OCI-M2 (cell line): Measurements from ENCODE around the gene RGS3.

ENCODE experiments used
- DNase-seq: peaks from one replicate; lab custom pipeline; 2025; ENCODE audit not compliant: unreplicated experiment; lab: John Stamatoyannopoulos, UW

Gene RGS3

DNA sequence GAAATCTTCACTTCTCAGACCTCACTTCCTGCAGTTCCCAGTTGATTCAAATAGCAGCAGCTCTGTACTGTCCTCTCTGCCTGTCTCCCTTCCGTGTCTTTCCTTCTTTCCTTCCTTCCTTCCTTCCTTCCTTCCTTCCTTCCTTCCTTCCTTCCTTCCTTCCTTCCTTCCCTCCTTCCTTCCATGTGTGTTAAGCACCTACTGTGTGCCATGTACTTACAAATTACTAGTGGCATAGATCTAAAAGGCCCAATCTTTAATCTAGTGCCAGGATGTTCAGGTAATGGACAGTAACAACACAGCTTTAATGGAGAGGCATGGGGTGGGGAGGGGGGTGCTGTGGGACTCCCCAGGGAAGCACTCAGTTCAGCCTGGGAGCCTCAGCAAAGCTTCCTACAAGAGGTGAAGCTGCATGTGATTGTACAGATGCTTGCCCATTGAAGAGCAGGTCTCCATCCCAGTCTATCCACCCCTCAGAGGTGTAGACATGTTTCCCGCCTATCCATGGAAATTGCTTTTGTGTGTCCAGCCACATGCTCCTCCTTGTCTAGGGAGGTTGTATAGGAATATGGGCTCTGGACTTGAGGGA lies 106.0 kb downstream of the RGS3 start:
- DNase-seq = no peak

DNA sequence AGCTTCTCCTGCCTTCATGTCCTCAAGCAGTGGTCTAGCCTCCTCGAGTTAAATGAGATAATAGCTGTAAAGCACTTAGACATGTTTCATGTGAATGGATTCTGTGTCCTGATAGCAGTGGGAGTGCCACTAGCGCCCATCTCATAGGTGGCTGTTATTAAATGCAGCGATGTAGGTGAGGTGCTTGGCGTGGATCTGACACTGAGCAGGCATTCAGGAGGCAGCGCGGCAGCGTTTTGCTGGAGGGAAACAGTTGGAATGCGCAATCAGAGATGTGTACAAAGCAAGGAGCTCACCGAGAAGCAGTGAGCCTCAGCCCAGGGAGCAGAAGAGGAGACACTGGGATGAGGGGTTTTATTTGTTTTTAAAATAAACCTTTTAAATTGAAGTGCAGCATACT lies 106.6 kb downstream of the RGS3 start:
- DNase-seq = no peak

DNA sequence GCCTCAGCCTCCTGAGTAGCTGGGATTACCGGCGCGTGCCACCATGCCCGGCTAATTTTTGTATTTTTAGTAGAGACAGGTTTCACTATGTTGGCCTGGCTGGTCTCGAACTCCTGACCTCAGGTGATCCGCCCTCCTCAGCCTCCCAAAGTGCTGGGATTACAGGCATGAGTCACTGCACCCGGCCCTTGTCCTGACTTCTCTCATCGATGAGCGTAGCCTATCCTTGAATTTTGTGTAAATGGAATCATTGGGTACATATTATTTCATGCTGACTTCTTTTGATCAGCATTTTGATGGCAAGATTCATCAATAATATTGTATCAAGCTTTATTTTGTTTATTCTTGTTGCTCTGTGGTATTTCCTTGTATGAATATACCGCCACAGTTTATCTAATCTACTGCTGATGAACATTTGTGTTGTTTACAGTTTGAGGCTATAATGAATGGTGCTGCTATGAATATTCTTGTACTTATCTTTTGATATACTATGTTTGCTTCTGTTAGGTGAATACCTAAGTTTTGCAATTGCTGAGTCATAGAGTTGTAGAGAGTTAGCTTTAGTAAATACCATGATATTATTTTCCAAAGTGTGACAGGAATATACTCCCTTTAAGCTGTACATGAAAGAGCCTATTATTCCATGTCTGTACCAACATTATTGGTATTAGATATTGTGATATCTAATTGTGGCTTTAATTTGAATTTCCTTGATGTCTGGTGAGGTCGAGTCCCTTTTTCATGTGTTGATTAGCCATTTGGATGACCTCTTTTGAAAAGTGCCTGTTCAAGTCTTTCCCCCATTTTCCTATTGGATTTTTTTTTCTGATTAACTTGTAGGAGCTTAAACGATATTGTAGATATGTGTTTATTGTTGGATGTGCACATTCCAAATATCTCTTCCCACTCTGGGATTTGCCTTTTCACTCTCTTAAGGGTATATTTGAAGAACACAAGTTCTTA lies 107.5 kb downstream of the RGS3 start:
- no peak for DNase-seq

DNA sequence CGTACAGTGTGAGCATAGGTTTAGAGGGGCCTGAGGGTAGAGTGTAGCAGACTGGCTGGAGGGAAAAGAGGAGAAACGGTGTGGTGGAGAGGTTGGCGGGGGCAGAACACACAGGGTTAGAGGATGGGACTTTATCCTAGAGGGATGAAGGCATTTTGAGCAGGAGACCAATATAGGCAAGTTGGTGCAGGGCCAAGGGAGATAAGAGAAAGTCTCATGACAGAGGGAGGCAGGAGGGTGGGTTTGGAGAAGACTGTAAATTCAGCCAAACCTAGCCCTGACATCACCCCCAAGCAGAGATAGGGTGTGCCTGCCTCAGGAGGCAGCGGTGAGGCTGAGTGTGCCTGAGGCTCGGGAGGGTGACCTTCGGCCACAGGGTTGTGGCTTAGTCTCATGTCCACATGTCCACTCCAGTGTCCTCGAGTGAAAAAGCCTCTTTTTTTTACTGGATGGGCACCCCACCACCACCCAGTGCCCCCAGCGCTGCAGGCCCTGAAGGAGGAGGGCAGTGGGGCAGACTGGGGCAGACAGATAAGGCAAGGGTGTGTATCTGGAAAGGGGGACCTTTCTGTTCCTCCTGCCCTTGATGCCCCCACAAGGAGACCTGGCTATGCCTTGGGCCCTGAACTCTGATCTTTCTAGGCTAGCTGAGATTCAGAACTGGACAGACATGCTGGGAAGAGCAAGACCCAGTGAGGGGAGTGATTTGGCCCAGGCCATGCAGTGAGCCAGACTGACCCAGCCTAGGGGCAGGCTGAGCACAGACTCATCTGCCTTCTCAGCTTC lies 108.7 kb downstream of the RGS3 start:
- DNase-seq = no peak

DNA sequence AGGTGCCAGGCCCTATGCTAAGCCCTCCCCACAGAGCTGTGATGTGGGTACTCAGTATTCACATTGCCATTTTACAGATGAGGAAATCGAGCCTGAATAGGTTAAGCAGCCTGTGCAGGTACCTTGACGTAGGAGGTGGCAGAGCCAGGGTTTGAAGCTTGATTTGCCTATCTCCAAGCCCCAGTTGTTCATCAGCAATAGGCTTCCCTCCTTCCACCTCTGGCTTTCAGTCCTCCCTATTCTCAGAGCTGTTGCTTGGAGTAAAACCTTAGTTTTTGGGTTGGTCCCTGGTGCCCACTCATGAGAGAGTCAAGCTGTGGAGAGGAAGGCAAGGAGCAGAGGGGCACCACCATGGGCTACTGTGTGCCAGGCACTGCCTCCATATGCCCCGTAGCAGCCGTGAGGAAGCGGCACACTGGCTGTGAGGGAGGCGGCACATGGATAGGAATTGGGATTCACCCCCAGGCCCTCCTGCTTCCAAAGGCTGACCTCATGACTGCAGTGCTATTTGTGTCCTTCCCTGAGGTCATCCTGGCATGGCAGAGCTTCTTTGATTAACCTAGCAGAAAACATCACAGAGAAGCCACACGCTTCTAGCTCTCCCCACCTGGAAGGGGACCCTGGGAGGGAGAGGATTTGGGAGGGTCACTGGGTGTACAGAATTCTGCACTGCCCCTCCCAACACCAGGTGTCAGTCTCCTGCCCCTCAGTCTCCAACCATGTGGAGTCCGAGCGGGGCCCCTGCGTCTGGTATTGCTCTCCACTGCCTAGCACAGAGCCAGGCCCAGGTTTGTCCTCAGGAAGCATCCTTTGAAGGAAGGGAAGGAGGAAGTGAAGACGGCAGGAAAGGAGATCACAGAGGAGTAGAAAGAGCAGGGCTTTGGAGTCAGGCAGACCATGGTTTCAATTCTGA lies 109.8 kb downstream of the RGS3 start:
- DNase-seq = no peak

DNA sequence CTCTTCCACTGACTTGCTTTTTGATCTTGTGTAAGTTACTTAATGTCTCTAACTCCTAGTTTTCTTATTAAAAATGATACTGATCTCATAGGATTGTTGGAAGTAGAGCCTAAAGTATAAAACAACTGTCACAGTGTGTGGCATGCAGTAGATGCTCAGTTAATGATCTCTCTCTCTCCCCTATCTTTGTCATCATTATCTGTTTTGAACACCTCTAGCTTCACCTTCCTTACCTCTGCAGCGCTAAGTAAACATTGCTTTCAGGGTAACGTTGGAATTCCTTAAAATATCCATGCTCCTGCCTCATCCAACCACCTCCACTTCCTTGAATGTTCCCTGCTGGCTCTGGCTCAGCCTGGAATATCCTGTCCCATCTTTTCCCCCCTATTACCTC lies 110.4 kb downstream of the RGS3 start:
- DNase-seq = no peak

DNA sequence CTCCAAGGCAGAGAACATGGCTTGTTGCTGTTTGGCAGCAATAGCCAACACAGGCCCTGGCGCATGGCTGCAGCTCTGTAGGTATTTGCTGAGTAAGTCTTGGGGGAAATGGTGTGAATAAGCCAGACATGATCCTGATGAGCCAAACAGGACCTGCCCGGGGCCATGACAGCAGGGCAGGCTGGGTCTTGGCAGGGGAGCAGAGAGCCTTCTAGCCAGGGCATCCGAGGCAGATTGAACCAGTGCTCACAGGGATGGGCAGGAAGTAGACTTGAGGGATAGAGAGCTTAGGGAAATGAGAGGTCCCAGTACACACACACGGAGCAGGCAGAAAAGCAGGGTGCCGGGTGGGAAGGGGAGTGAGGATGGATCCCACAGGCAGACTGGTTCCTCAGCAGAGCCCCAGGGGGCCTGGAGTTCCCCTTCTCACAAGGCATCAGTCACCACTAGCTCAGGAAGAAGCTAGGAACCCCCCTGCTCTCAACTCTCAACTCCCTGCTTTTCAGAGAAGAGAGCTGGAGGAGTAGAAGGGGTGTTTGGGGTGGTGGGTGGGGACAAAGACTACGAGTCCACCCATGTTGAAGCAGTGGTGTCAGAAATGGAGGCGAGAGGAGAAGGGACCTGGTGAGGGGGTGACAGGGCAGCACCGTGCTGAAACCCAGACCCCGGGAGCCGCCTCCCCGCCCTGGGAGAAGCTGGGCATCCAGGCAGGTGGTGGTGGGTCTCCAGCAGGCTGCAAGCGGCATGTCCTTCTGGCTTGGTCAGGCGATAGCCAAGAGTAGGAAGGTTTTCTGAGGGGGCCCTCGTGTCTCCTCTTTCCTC lies 111.1 kb downstream of the RGS3 start:
- DNase-seq = no peak

DNA sequence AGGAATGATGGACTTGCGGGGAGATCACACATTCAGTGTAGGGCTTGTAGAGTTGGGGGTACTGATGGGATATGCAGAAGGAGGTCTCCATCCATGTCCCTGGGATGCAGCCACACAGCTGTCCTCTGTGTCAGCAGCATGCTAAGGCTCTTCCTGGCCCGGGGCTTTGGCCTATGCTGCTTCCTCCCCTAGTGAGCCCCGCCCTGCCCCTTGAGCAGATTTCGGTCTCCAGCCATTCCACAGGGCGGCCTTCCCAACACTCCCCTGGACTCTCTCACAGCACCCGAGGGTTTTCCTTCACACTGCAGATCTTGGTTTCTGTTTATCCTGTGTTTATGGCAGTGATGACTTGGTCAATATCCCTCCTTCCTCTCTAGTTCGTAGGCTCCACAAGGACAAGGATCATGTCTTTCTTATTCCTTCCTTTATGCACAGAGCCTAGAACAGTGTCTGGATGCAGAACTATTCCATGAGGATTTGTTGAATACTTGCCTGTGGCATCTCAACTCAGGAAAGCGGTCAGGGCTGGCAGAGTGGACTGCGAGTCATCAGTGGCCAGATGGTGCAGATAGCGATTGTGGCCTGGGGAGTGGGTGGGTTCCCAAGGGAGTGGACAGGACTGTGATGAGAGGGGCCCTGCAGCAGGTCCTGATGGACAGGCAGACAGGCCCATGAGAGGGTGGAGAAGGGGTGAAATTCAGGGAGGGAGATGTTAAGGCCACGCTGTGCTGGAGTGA lies 114.2 kb downstream of the RGS3 start:
- no peak for DNase-seq

DNA sequence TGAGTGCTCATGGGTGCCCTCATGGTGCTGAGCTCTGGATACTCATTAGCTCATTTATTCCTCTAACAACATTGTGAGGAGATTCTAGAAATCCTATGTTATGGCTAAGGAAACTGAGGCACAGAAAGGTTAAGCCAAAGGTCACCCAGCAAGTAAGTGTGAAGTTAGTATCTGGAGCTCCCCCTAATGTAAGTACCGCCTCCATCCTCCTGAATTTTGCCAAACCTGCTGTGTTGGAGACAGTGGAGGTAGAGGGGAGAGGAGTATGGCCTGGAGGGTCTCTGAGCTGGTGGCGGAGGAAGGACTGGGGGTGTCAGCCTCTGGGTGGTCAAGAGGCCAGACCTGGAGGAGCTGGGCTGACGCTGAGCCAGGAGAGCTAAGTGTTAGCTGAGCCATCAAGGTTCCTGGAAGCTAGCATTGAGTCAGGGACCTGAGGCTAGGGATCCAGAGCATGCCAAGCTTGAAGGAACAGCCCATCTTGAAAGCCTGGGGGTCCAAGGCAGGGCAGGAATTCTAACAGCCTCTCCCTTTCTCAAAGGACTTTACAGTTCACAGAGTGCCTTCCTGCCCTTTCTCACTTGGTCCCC lies 114.8 kb downstream of the RGS3 start:
- no peak for DNase-seq

DNA sequence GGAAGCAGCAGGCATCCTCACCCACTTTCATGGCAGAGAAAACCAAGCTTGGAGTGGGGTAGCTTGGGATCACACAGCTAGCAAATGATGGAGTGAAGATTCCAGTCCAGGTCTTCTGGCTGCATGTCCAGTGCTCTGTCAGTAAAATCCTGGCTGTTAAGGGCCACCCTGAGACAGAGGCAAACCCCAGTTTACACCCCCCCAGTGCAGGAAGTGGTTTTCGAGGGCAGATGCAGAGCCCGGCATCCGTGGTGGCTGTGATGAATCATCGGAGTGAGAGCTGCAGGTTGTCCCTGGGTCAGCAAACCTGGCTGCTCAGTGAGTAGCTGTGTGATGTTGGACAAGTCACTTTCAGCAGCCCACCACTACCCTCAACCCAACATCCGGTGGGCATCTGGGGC lies 115.4 kb downstream of the RGS3 start:
- no peak for DNase-seq

DNA sequence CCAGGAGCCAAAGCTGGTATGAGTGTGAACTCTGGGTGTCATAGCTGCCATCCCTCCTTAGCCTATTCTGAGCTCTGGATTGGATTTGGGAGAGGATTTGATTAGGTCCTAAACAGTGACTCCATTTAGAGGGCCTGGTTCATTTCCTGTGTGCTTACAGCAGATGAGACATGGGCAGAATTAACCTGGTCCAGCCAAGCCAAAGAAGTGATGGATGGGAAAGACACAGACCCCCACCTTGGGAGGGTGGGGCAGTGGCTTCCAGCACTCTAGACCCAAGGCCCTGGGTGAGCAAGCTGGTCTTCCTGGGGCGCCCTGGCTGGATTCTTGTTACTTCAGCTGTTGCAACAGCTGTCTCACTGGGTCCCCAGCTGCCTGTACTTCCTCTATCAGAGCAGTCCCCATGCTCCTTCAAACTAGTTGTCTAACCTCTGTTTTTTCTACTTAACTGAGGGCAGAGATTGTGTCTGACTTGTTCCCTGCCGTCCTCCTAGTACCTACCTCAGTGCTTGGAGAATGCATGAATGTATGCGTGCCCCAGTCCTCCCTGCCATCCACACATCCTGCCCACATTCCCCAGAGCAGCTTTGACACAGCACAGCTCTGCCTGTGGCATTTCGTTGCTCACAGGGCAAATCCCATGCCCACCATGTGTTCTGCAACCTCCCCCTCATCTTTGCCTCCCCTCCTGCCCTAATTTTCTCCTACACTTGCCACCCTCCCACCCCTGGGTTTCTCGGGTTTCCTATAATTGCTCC lies 115.9 kb downstream of the RGS3 start:
- DNase-seq = no peak

DNA sequence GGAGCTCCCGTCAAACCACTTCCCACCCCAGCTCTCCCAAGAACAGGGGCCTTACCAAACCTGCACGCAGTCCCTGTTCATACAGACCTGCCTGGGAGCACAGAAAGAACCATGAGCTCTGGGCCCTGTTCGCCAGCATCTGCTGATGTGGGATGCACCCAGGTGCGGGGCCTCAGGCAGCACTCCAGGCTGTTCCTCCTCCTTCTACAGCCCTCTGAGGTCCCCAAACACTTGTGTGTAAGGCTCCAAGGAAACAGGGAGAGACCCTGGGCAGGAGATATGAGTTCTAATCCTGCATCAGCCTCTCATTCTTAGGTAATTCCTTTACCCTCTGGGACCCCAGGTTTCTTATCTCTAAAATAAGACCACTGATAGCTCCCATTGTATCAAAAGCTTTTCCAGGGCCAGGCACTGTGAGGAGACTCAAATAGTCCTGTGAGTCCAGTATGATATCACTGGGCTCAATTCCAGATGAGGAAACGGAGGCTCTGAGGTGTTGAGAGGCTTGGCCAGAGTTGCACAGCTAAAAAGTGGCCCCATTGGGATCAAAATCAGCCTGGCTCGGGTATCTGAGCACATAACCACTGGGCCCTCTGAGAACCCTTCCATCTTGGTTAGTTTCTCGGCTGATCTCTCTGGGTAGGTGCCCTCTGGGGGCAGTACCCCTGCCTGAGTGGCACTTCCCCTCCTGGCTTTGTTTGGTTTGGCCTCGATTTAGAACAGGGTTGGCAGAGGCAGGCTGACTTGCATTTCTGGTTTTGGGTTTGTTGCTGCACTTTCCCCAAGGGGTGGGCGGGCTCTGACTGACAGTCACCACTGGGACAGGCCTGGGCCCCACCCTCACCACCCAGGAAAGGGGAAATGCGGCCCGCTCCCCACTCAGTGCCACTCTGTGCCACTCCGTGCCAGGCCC lies 116.8 kb downstream of the RGS3 start:
- DNase-seq = no peak

DNA sequence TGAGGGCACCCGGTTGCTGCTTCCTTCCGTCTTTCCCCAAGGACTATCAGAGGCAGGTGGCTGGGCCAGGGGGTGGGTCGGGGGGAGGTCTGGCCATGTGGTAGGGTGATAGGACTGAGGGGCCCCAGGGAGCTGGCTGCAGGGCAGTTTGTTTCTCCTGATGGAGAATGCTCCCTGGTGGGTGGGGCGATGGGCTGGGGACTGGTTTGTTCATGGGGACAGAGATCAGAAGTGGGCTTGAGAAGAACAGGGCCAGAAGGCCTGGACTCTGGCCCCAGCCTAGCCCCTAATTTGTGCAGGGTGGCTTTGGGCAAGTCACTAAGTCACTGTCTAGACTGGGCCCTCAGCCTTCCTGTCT lies 117.4 kb downstream of the RGS3 start:
- DNase-seq = no peak

DNA sequence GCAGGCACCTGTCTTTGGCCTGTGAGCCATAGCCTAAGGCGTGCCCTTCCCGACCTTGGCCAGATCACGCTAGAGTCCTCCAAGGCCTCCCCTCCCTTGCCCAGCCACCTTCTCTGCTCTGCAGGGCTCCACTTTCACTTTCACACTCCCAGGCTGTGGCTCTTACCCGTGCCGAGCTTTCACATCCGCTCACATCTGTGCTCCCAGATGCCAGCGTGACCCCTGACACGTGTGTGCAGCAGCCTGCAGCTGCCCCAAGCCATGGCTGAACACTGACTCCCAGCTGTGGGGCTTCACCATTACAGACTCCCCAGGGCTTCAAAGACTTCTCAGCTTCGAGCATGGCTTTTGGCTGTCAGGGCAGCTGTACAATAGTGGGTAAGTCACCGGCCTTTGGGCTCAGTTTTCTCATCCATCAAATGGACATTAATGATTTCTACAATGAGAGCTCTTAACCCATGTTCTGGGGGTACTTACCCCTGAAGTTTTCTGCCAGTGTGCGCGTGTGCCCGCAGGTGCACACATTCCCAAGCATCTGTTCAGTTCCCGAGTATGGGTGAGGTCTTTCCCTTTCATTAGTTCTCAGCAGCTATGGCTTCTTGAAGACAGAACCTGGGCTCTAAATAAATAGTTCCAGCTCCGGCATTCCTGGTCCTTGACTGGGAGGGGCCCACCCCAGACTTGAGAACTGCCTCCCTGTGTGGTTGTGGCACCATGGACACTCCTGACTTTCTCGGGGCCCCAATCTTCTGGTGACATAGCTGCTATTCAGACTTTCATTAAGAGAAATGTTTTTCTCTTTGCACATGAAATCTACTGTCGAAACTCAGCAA lies 118.6 kb downstream of the RGS3 start:
- no peak for DNase-seq

DNA sequence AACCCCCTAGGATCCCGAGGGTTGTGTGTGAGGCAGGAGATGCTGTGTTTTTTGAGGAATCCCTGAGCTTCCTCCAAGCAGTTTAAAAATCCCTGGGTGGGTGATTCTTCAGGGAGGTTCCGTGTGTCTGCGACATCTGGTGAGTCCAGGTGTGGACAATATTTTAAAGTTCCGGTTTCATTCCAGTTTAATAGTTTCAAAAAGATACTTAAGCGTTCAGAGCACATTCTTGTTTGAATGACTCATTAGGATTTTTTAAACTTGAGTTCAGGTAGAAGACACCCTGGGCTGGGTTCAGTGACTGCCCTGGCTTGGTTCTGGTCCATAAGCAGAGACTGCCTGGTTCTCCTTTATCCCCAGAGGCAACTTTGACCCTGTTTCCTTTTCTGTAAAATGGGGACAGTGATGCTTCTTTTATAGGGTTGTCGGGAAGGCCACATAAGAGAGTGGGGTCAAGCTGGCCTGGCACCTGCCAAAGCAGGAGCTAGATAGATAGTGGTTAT lies 119.2 kb downstream of the RGS3 start:
- DNase-seq = no peak
